HG03139 (cell line): ENCODE data around the gene SLC6A3.
"Not testable (repeated sequence)": the region's sequence is repeated elsewhere in the genome, so short reads cannot be mapped to it uniquely, and the experiment has no call there.

ENCODE experiments used
- ATAC-seq: cut with Tn5 transposase; IDR thresholded peaks from one replicate; pipeline ENCODE4 v1.9.1; 2021; ENCODE audit not compliant: unreplicated experiment

SLC6A3 gene

GRCh38 chr5:1478271-1479035 lies 33.2 kb upstream of the SLC6A3 start:
- no peak for ATAC-seq

- ATAC-seq, result no peak
Measured at GRCh38 chr5:1477341-1477740, 32.1 kb upstream of the SLC6A3 start.

- no peak for ATAC-seq
Measured at GRCh38 chr5:1476967-1477310, 31.7 kb upstream of the SLC6A3 start.

- no peak for ATAC-seq
Measured at GRCh38 chr5:1476181-1476966, 31.1 kb upstream of the SLC6A3 start.

GRCh38 chr5:1475544-1475900 lies 30.3 kb upstream of the SLC6A3 start:
- not testable (repeated sequence) for ATAC-seq

GRCh38 chr5:1474866-1475543 lies 29.8 kb upstream of the SLC6A3 start:
- no peak for ATAC-seq

- ATAC-seq, result no peak
Measured at GRCh38 chr5:1474183-1474839, 29.1 kb upstream of the SLC6A3 start.

- ATAC-seq, result no peak
Measured at GRCh38 chr5:1473746-1474145, 28.5 kb upstream of the SLC6A3 start.

GRCh38 chr5:1472964-1473628 lies 27.9 kb upstream of the SLC6A3 start:
- ATAC-seq, result no peak

- ATAC-seq, result no peak
Measured at GRCh38 chr5:1471997-1472963, 27.0 kb upstream of the SLC6A3 start.

- ATAC-seq, result no peak
Measured at GRCh38 chr5:1471240-1471853, 26.1 kb upstream of the SLC6A3 start.

- no peak for ATAC-seq
Measured at GRCh38 chr5:1470762-1471211, 25.5 kb upstream of the SLC6A3 start.

GRCh38 chr5:1468629-1469527 lies 23.6 kb upstream of the SLC6A3 start:
- ATAC-seq, result no peak

GRCh38 chr5:1468247-1468612 lies 23.0 kb upstream of the SLC6A3 start:
- ATAC-seq, result no peak

- no peak for ATAC-seq
Measured at GRCh38 chr5:1467341-1468246, 22.4 kb upstream of the SLC6A3 start.

- ATAC-seq, result no peak
Measured at GRCh38 chr5:1466631-1467265, 21.5 kb upstream of the SLC6A3 start.

GRCh38 chr5:1465966-1466471 lies 20.8 kb upstream of the SLC6A3 start:
- ATAC-seq, result no peak
